ENCODE data around the gene DBNDD2.

DBNDD2 gene

DNA sequence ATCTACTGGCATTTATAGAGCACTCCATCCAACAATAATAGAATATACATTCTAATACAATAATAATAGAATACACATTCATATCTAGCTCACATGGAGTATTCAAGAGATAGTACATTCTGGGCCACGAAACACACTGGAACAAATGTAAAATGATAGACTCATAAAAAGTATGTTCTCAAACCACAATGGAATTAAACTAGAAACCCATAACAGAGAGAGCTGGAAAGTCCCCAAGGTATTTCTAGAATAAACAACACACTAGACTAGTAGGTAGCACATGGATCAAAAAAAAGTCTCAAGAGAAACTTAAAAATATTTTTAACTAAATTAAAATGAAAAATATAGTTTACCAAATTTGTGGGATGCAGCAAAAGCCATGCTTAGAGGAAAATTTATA, 20.8 kb upstream of the DBNDD2 start:
- DNase-seq, result no peak

- no peak for DNase-seq
Observed at GRCh38 chr20:45390931-45391330, 17.2 kb upstream of the DBNDD2 start.

DNA sequence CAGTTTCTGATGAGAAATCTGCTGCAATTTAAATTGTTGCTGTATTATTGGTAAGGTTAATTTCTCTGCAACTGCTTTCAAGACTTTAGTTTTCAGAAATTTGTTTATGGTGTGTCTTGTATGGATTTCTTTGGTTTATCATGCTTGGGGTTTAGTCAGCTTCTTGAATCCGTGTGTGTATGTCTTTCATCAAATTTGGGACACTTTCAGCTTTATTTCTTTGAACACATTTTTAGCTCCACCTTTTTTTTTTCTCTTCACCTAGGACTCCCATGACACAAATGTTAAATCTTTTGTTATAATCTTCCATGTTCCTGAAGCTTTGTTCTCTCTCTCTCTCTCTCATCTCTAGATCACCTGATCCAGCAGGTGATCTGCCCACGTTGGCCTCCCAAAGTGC, 16.5 kb upstream of the DBNDD2 start:
- DNase-seq, result no peak

- DNase-seq, result no peak
Observed at GRCh38 chr20:45392733-45393132, 15.4 kb upstream of the DBNDD2 start.

GRCh38 chr20:45394221-45395113, 13.6 kb upstream of the DBNDD2 start:
- no peak for DNase-seq

DNA sequence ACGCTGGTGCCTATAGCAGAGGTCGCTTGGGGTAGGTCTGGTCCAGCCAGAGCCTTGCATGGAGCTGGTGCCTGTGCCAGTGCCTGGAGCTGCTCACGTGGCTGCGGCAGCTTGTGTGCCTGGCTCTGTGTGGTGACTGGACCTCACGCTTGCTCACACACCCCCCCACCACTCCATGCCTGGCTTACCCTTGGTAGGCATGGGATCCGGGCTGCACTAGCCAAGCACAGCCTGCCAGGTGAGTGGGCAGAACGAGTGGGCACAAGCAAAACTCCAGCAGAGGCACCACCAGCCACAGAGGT, 13.0 kb upstream of the DBNDD2 start:
- no peak for DNase-seq

DNA sequence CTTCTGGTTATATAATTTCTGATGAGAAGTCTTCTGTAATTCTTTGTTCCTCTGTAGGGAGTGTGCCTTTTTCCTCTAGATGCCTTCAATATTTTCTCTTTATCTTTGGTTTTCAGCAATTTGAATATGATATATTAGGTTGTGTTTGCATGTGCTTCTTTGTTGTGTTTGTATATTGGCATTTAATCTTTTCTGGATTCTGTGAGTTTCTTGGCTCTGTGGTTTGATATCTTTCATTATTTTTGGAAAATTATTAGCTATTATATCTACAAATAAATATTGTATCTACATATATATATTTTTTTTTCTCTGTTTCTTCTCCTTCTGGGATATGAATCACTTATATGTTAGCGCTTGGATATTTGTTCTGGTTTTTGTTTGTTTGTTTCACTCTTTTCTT, 9.1 kb upstream of the DBNDD2 start:
- DNase-seq, result no peak

DNA sequence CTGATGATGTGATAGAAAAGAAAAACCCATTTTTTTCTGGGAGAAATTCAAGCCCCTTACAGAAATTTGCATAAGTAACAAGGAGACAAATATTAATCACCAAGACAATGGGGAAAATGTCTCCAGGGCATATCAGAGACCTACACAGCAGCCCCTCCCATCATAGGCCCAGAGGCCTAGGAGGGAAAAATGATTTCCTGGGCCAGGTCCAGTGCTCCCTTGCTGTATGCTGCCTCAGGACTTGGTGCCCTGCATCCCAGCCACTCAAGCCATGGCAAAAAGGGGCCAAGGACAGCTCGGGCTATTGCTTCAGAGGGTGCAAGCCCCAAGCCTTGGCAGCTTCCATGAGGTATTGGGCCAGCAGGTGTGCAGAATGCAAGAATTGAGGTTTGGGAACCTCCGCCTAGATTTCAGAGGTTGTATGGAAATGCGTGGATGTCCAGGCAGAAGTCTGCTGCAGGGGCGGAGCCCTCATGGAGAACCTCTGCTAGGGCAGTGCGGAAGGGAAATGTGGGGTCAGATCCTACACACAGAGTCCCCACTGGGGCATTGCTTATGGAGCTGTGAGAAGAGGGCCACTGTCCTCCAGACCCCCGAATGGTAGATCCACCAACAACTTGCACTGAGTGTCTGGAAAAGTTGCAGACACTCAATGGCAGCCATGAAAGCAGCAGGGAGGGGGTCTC, 7.6 kb upstream of the DBNDD2 start:
- no peak for DNase-seq

- no peak for DNase-seq
Observed at GRCh38 chr20:45402946-45403345, 5.1 kb upstream of the DBNDD2 start.

DNA sequence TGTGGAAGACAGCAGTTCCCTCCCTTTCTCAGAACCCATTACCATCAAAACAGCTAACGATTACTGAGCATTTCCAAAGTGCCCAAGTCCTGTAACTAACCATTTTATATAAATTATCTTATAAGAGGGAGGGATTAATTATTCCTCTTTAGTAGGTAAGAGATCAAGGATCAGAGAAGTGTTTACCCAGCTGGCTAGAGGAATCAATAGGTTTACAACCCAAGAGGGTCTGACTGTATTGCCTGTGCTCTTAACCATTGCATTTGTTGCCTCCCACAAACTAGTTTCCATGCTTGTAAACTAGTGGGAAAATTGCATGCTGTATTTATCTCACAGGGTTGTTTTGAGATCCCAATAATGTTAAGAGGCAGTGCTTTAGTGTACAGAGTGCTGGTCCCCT, 3.7 kb upstream of the DBNDD2 start:
- no peak for DNase-seq

- no peak for DNase-seq
Observed at GRCh38 chr20:45405571-45406259, 2.4 kb upstream of the DBNDD2 start.

GRCh38 chr20:45406260-45407066, 1.6 kb upstream of the DBNDD2 start:
- no peak for DNase-seq

DNA sequence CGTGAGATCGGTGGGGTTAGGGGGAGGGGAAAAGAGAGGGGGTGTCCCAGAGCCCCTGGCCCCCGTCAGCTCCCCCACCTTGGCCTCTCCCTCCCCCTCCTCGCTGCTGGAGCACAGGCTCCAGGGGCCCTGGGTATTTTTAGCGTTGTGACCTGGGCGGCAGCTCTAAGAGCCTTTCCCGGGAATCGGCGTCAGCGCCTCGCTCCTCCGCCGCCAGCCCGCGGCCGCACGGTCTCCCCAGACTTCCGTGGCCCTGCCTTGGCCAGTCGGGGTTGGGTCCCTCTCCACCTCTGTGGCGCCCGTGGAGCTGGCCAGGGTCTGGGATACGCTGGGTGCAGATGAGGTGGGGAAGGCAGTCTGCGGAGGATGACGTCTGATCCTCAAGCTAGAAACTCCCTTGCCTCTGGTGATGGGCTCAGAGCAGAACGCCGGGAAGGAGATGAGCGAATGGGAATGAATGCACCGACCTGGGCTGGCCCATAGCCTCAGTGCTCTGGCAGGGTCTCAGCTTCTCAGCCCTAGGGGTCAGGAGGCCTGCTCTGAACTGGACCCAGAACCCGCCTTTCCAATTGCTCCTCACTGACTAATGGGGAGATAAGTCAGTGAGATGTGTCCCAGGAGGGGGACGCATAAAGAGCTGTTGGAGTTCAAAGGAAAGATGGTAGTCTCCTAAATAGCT, 883 bp upstream of the DBNDD2 start:
- DNase-seq, result no peak

GRCh38 chr20:45408646-45409213, 641 bp downstream of the DBNDD2 start:
- DNase-seq, result no peak

DNA sequence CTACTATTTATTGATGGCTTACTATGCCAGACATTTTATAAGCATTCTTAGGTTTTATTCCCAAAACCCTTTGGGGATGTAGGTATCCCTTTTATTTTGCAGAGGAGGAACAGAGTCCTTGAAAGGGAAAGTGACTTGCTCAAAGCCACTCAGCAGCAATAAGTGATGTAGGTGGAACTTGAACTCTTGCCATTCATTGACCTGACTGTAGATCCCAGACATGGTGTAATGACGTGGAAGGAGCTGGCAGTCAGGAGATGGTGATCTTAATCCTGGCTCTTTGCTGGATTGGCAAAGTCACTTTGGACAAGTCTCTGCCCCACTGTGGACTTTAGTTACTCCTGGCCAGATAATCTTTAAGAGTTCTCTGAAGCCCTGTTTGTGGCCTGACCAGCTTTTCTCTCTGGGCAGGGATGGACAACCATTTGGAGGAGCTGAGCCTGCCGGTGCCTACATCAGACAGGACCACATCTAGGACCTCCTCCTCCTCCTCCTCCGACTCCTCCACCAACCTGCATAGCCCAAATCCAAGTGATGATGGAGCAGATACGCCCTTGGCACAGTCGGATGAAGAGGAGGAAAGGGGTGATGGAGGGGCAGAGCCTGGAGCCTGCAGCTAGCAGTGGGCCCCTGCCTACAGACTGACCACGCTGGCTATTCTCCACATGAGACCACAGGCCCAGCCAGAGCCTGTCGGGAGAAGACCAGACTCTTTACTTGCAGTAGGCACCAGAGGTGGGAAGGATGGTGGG, 1.6 kb downstream of the DBNDD2 start:
- DNase-seq, result no peak

- DNase-seq, result no peak
Observed at GRCh38 chr20:45410887-45411286, 2.8 kb downstream of the DBNDD2 start.

- DNase-seq, result no peak
Observed at GRCh38 chr20:45412653-45413052, 4.6 kb downstream of the DBNDD2 start.

DNA sequence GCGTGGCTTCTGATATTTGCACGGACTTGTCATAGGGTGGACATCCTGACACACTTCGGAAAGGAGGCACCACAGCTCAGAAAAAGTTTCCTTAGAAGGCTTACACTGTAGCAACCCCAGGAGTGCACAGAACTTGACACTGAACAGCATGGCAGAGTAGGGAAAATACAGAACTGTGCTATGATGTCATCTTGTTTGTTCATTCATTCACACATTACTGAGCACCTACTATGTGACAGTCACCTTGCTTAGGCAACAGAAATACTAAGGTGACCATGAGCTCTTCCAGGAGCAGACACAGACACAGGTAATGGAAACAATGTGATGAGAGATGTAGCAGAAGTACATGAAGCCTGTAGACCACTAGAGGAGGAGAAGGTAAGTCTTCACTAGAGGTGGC, 5.4 kb downstream of the DBNDD2 start:
- DNase-seq, result no peak

DNA sequence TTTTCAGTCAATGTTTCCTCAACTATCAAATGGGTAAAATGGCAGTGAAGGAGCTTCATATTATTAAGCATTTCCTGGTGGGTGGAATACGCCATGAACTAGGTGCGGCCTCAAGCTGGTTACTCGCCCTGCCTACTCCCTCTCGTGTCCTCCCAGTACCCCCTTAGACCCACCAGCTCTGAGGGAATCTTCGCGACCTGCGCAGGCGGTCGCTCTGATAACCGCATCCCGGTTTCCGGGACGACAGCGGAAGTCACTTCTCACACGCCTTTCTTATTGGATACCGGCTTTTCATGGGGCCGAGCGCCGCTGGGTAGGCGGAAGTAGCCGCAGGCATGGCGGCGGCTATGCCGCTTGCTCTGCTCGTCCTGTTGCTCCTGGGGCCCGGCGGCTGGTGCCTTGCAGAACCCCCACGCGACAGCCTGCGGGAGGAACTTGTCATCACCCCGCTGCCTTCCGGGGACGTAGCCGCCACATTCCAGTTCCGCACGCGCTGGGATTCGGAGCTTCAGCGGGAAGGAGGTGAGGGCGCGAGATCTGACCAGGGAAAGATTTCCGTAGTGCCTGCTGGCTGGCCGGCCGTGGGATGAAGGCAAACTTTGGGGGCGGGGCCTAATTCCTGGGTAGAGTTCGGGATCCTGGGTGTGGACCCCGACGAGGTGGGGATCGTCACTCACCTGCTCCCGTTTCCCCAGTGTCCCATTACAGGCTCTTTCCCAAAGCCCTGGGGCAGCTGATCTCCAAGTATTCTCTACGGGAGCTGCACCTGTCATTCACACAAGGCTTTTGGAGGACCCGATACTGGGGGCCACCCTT, 7.9 kb downstream of the DBNDD2 start, which contains the start of gene PIGT:
TSS of gene PIGT (plus strand) at position 320 of the 816 bp plus-strand sequence. CDS start at position 336, 16 bp downstream.
- peak; percentile 72 for DNase-seq

DNA sequence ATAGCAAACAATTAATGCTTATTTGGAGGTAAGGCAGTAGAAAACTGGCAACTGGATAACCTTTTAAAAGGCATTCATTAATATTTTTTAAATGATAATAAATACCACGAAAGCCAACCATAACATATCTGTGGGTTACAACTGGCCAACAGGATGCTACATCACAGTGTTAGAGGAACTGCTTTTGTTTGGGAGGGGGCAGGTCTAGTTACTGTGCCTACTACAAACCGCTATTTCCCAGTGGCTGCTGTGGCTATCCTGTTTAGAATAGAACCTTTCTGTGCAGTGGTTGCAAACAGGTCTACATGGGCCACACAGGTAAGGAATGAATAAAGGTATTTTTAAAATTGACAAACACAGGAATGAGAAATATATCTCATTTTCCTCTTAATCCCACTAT, 8.8 kb downstream of the DBNDD2 start:
- no peak for DNase-seq

All from DMS 273 treated with DMSO at 0.1 percent for 48 hours (cell line).